Testis (tissue), 2 donors: Measurements from ENCODE around the gene PNPLA8.

Source experiments
- CTCF ChIP-seq, 3 experiments: fragments of 450-650 bp in 2 of 3; fragments of 200-600 bp in 1 of 3; sonication (generic) in 1 of 3; IDR thresholded peaks; one replicate each; pipeline ENCODE4 v1.5.1; 2016 to 2019; ENCODE audit warnings: antibody characterized with exemption in 3 of 3, mild to moderate bottlenecking in 2 of 3, moderate library complexity in 1 of 3
- POLR2A ChIP-seq: fragments of 450-650 bp; IDR thresholded peaks from one replicate; pipeline ENCODE4 v1.6.1; 2017; ENCODE audit warnings: antibody characterized with exemption, mild to moderate bottlenecking, moderate library complexity

- TF ChIP-seq CTCF (IDR thresholded peaks at IDR 0.05) (no peak), POLR2A (no peak)
Measured at GRCh38 chr7:108561047-108561619, 35.2 kb upstream of the PNPLA8 start.
